Testis (tissue), 2 donors: ENCODE data around the gene NUAK1.

Source experiments
- POLR2A ChIP-seq: fragments of 450-650 bp; IDR thresholded peaks from one replicate; pipeline ENCODE4 v1.6.1; 2017; ENCODE audit warnings: antibody characterized with exemption, mild to moderate bottlenecking, moderate library complexity
- TF ChIP-seq, protein P1 (sequence below), 3 experiments: fragments of 450-650 bp in 2 of 3; fragments of 200-600 bp in 1 of 3; sonication (generic) in 1 of 3; IDR thresholded peaks; one replicate each; pipeline ENCODE4 v1.5.1; 2016 to 2019; ENCODE audit warnings: antibody characterized with exemption in 3 of 3, mild to moderate bottlenecking in 2 of 3, moderate library complexity in 1 of 3

DNA sequence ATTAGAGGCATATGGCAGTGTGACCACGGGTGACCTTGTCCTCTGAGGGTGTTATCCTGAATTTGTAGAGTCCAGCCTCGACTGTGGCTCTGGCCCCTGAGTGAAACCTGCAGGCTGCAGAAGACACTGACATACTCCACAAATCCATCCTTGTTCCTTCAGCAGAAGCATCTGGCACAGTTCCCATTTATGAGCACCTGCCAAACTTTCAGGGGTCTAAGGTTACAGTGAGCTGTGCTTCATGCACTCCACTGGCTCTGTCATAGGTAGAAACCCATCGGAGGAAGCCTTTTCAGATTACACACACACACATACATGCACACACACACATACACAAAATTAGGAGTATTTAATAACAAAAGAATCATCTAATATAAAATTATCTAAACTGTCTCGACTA is 13.6 kb upstream of the NUAK1 start:
- TF ChIP-seq, protein P1, sequence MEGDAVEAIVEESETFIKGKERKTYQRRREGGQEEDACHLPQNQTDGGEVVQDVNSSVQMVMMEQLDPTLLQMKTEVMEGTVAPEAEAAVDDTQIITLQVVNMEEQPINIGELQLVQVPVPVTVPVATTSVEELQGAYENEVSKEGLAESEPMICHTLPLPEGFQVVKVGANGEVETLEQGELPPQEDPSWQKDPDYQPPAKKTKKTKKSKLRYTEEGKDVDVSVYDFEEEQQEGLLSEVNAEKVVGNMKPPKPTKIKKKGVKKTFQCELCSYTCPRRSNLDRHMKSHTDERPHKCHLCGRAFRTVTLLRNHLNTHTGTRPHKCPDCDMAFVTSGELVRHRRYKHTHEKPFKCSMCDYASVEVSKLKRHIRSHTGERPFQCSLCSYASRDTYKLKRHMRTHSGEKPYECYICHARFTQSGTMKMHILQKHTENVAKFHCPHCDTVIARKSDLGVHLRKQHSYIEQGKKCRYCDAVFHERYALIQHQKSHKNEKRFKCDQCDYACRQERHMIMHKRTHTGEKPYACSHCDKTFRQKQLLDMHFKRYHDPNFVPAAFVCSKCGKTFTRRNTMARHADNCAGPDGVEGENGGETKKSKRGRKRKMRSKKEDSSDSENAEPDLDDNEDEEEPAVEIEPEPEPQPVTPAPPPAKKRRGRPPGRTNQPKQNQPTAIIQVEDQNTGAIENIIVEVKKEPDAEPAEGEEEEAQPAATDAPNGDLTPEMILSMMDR (IDR thresholded peaks at IDR 0.05) = no peak
- no peak for TF ChIP-seq POLR2A
